ENCODE data around the gene DRG2.
A peak's percentile ranks its signal among the peaks of the same experiment; 100 is the strongest.

The DRG2 gene

GRCh38 chr17:18087610-18088491 lies at the start of gene DRG2:
TSS of gene DRG2 (plus strand) at chr17:18087948. CDS start at chr17:18088024, 76 bp downstream.
- peak; percentile 82 for DNase-seq (ENCODE audit: low read depth, low spot score)

- DNase-seq (ENCODE audit: low read depth, low spot score), result no peak
These were observed 49.4 kb upstream of the DRG2 start for GRCh38 chr17:18038149-18038850.

- DNase-seq (ENCODE audit: low read depth, low spot score), result peak; percentile 96
These were observed 48.8 kb upstream of the DRG2 start, which contains the start of the genes ATPAF2 and GID4 for GRCh38 chr17:18038861-18039534. TSS of gene ATPAF2 (minus strand) at chr17:18039168. CDS start at chr17:18039013, 155 bp downstream. TSS of gene GID4 (plus strand) at chr17:18039408. CDS start at chr17:18039465, 57 bp downstream.

GRCh38 chr17:18039535-18040260 lies 48.0 kb upstream of the DRG2 start:
- DNase-seq (ENCODE audit: low read depth, low spot score), result no peak

GRCh38 chr17:18040261-18040858 lies 47.4 kb upstream of the DRG2 start:
- no peak for DNase-seq (ENCODE audit: low read depth, low spot score)

- DNase-seq (ENCODE audit: low read depth, low spot score), result no peak
These were observed 46.0 kb upstream of the DRG2 start for GRCh38 chr17:18041776-18042175.

- DNase-seq (ENCODE audit: low read depth, low spot score), result no peak
These were observed 44.8 kb upstream of the DRG2 start for GRCh38 chr17:18042983-18043382.

- DNase-seq (ENCODE audit: low read depth, low spot score), result no peak
These were observed 44.3 kb upstream of the DRG2 start for GRCh38 chr17:18043491-18043890.

- DNase-seq (ENCODE audit: low read depth, low spot score), result no peak
These were observed 43.1 kb upstream of the DRG2 start for GRCh38 chr17:18044609-18045008.

GRCh38 chr17:18045691-18046350 lies 41.9 kb upstream of the DRG2 start:
- no peak for DNase-seq (ENCODE audit: low read depth, low spot score)

GRCh38 chr17:18055597-18055996 lies 32.2 kb upstream of the DRG2 start:
- no peak for DNase-seq (ENCODE audit: low read depth, low spot score)

GRCh38 chr17:18056214-18056613 lies 31.5 kb upstream of the DRG2 start:
- no peak for DNase-seq (ENCODE audit: low read depth, low spot score)

- no peak for DNase-seq (ENCODE audit: low read depth, low spot score)
These were observed 28.5 kb upstream of the DRG2 start for GRCh38 chr17:18059283-18059682.

GRCh38 chr17:18064053-18064452 lies 23.7 kb upstream of the DRG2 start:
- DNase-seq (ENCODE audit: low read depth, low spot score), result no peak

GRCh38 chr17:18065546-18065945 lies 22.2 kb upstream of the DRG2 start:
- no peak for DNase-seq (ENCODE audit: low read depth, low spot score)

GRCh38 chr17:18066866-18067265 lies 20.9 kb upstream of the DRG2 start:
- no peak for DNase-seq (ENCODE audit: low read depth, low spot score)

- no peak for DNase-seq (ENCODE audit: low read depth, low spot score)
These were observed 18.6 kb upstream of the DRG2 start for GRCh38 chr17:18069101-18069500.

- no peak for DNase-seq (ENCODE audit: low read depth, low spot score)
These were observed 16.8 kb upstream of the DRG2 start for GRCh38 chr17:18070861-18071340.

- DNase-seq (ENCODE audit: low read depth, low spot score), result no peak
These were observed 16.0 kb upstream of the DRG2 start for GRCh38 chr17:18071751-18072150.

GRCh38 chr17:18074566-18075272 lies 13.0 kb upstream of the DRG2 start:
- DNase-seq (ENCODE audit: low read depth, low spot score), result no peak

Measured in brain pericyte (primary cell).